SIG-M5 (cell line): ENCODE data around the gene RPL36.

Experiments used
- DNase-seq: peaks from one replicate; lab custom pipeline; 2025; lab: John Stamatoyannopoulos, UW

RPL36 gene

GRCh38 chr19:5690125-5690954, at the start of gene RPL36:
Gene RPL36 (plus strand): TSS chr19:5690295. CDS start chr19:5690508, 213 bp downstream.
- DNase-seq = peak; percentile 58

- no peak for DNase-seq
Measured at GRCh38 chr19:5641171-5641570, 48.9 kb upstream of the RPL36 start.

GRCh38 chr19:5642204-5642603, 47.9 kb upstream of the RPL36 start:
- no peak for DNase-seq

- DNase-seq = no peak
Measured at GRCh38 chr19:5643060-5643459, 47.0 kb upstream of the RPL36 start.

GRCh38 chr19:5644037-5644436, 46.1 kb upstream of the RPL36 start:
- DNase-seq = no peak

- no peak for DNase-seq
Measured at GRCh38 chr19:5645409-5645808, 44.7 kb upstream of the RPL36 start.

GRCh38 chr19:5646703-5647102, 43.4 kb upstream of the RPL36 start:
- DNase-seq = no peak

- DNase-seq = no peak
Measured at GRCh38 chr19:5648464-5648863, 41.6 kb upstream of the RPL36 start.

- DNase-seq = no peak
Measured at GRCh38 chr19:5651361-5651760, 38.7 kb upstream of the RPL36 start.

GRCh38 chr19:5652261-5652660, 37.8 kb upstream of the RPL36 start:
- DNase-seq = no peak

- DNase-seq = no peak
Measured at GRCh38 chr19:5654931-5655330, 35.2 kb upstream of the RPL36 start.

- no peak for DNase-seq
Measured at GRCh38 chr19:5655412-5655811, 34.7 kb upstream of the RPL36 start.

GRCh38 chr19:5661483-5661882, 28.6 kb upstream of the RPL36 start:
- no peak for DNase-seq

GRCh38 chr19:5663904-5664303, 26.2 kb upstream of the RPL36 start:
- DNase-seq = no peak

- no peak for DNase-seq
Measured at GRCh38 chr19:5664515-5664914, 25.6 kb upstream of the RPL36 start.

GRCh38 chr19:5665781-5666513, 24.1 kb upstream of the RPL36 start:
- DNase-seq = no peak

- no peak for DNase-seq
Measured at GRCh38 chr19:5666921-5667610, 23.0 kb upstream of the RPL36 start.

GRCh38 chr19:5667751-5668271, 22.3 kb upstream of the RPL36 start:
- no peak for DNase-seq

GRCh38 chr19:5669212-5669611, 20.9 kb upstream of the RPL36 start:
- no peak for DNase-seq

GRCh38 chr19:5671600-5671999, 18.5 kb upstream of the RPL36 start:
- no peak for DNase-seq

- DNase-seq = no peak
Measured at GRCh38 chr19:5672708-5673459, 17.2 kb upstream of the RPL36 start.

GRCh38 chr19:5673752-5674151, 16.3 kb upstream of the RPL36 start:
- DNase-seq = no peak
